K562 (cell line): ENCODE results near the gene ING1. TPM values are rescaled to one million over a fixed set of nuclear protein-coding genes. Genes with fewer than 3 reads are reported as not detected.
A peak's percentile ranks its signal among the peaks of the same experiment; 100 is the strongest.

Experiments used
- ASH1L ChIP-seq: fragments of 450-650 bp; IDR thresholded peaks from 2 replicates; pipeline ENCODE4 v1.6.1; 2018; ENCODE audit warnings: borderline replicate concordance, mild to moderate bottlenecking, low read depth; ENCODE audit not compliant: partially characterized antibody
- HNRNPK ChIP-seq: fragments of 200-400 bp; formaldehyde crosslinking; IDR thresholded peaks from one replicate; pipeline ENCODE4 v1.6.1; 2018; ENCODE audit warnings: mild to moderate bottlenecking, low read depth, low read length; ENCODE audit not compliant: poor library complexity, severe bottlenecking
- ZNF12 ChIP-seq: sonication (generic); formaldehyde crosslinking; IDR thresholded peaks from 2 replicates; pipeline ENCODE4 v1.4.0; 2020; ENCODE audit warnings: mild to moderate bottlenecking, missing genetic modification reagents
- polyA plus RNA-seq, 8 experiments: library from polyadenylated mRNA; depleted of rRNA in 4 of 8; stranded (reverse) in 5 of 8; unstranded in 3 of 8; fragments of >200 nt; fragmentation: Nextera tagmentation in 2 of 8; fragmentation: Illumina TruSeq in 1 of 8; extraction: Ambion mirVana in 2 of 8; extraction: Trizol in 1 of 8; gene quantifications; 2 replicates each; pipeline versions ENCODE4 v1.2.1 to v1.2.3, GENCODE V29; 2011 to 2014; ENCODE audit warnings: inconsistent platforms in 1 of 8, missing spikeins in 1 of 8
- total RNA-seq, 7 experiments: library from RNA; depleted of rRNA in 6 of 7; stranded (reverse); fragments of >200 nt in 6 of 7; fragmentation: Illumina TruSeq in 2 of 7; extraction: Trizol in 2 of 7; gene quantifications; 2 replicates each; pipeline versions ENCODE4 v1.2.1 to v1.2.3, GENCODE V29; 2011 to 2021; ENCODE audit warnings: low replicate concordance in 1 of 7
- TF ChIP-seq, protein P1 (sequence below): fragments of 450-650 bp; IDR thresholded peaks from 2 replicates; pipeline ENCODE4 v1.6.1; 2016; ENCODE audit warnings: low read depth
- TF ChIP-seq, protein P2 (sequence below): sonication (generic); formaldehyde crosslinking; IDR thresholded peaks from 2 replicates; pipeline ENCODE4 v1.8.1; 2023; ENCODE audit warnings: missing genetic modification reagents, mild to moderate bottlenecking, borderline replicate concordance
- TF ChIP-seq, protein P3 (sequence below), 2 experiments: fragments of 150-350 bp in 1 of 2; IDR thresholded peaks; 2 replicates each; pipeline ENCODE4 v1.6.1; 2012 to 2016; ENCODE audit warnings: low read depth in 2 of 2, low read length in 2 of 2, mild to moderate bottlenecking in 1 of 2, moderate library complexity in 1 of 2
- TF ChIP-seq, protein P4 (sequence below): fragments of 250-450 bp; sonication (Bioruptor Pico); IDR thresholded peaks from 2 replicates; pipeline ENCODE4 v1.8.0; 2022; ENCODE audit warnings: moderate library complexity, mild to moderate bottlenecking, inconsistent platforms

ING1 gene
- total and polyA plus RNA-seq, 9 of the 15 experiments (the other 6 are each of a cell fraction or from before 2014, with no cell fraction given): 1.0 to 20.1 (median 8.2) TPM

DNA sequence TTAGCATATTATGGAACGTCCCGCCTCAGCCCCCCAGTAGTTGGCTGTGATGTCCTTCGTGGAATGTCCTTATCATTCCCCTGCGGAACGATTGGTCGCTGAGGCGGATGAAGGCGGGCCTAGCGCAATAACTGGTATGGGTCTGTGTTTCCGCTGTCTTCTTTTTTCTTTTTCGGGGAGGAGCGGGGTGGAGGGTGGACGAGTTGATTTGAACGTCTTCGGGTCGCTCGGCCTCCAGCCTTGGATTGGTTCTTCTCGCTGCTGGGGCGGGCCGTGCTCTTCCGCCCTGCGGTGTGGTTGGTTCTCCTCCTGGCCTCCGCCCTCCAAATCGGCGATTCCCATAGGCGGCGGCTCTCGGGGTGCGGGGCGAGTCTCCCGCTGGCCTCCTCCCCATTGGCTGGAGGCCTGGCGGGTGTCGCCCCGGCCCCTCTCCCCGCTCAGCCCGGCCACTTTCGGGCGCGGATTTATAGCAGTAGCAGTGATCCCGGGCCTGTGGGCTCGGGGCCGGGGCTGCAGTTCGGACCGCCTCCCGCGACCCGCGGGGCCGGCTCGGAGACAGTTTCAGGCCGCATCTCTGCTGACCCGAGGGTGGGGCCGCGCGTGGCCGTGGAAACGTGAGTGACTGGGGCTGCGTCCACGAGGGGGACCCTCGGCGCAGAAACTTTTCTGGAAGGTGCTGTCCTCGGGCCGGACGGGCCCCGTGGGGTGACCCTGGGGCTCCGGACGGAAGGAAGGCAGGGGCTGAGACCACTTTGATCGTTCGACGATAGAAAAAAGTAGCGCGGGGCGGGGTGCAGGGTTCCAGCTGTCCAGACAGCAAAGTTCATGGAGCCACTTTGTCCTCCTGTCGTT lies 2.1 kb downstream of the ING1 start (continued):
- TF ChIP-seq, protein P1, sequence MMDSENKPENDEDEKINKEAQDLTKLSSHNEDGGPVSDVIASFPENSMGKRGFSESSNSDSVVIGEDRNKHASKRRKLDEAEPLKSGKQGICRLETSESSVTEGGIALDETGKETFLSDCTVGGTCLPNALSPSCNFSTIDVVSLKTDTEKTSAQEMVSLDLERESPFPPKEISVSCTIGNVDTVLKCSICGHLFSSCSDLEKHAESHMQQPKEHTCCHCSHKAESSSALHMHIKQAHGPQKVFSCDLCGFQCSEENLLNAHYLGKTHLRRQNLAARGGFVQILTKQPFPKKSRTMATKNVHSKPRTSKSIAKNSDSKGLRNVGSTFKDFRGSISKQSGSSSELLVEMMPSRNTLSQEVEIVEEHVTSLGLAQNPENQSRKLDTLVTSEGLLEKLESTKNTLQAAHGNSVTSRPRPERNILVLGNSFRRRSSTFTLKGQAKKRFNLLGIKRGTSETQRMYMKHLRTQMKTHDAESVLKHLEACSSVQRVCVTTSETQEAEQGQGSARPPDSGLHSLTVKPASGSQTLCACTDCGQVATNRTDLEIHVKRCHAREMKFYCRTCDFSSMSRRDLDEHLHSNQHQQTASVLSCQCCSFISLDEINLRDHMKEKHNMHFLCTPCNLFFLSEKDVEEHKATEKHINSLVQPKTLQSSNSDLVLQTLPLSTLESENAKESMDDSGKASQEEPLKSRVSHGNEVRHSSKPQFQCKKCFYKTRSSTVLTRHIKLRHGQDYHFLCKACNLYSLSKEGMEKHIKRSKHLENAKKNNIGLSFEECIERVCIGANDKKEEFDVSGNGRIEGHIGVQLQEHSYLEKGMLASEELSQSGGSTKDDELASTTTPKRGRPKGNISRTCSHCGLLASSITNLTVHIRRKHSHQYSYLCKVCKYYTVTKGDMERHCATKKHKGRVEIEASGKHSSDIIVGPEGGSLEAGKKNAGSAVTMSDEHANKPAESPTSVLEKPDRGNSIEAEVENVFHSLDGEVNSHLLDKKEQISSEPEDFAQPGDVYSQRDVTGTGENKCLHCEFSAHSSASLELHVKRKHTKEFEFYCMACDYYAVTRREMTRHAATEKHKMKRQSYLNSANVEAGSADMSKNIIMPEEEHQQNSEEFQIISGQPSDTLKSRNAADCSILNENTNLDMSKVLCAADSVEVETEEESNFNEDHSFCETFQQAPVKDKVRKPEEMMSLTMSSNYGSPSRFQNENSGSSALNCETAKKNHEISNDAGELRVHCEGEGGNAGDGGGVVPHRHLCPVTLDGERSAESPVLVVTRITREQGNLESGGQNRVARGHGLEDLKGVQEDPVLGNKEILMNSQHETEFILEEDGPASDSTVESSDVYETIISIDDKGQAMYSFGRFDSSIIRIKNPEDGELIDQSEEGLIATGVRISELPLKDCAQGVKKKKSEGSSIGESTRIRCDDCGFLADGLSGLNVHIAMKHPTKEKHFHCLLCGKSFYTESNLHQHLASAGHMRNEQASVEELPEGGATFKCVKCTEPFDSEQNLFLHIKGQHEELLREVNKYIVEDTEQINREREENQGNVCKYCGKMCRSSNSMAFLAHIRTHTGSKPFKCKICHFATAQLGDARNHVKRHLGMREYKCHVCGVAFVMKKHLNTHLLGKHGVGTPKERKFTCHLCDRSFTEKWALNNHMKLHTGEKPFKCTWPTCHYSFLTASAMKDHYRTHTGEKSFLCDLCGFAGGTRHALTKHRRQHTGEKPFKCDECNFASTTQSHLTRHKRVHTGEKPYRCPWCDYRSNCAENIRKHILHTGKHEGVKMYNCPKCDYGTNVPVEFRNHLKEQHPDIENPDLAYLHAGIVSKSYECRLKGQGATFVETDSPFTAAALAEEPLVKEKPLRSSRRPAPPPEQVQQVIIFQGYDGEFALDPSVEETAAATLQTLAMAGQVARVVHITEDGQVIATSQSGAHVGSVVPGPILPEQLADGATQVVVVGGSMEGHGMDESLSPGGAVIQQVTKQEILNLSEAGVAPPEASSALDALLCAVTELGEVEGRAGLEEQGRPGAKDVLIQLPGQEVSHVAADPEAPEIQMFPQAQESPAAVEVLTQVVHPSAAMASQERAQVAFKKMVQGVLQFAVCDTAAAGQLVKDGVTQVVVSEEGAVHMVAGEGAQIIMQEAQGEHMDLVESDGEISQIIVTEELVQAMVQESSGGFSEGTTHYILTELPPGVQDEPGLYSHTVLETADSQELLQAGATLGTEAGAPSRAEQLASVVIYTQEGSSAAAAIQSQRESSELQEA: no peak
- TF ChIP-seq, protein P2, sequence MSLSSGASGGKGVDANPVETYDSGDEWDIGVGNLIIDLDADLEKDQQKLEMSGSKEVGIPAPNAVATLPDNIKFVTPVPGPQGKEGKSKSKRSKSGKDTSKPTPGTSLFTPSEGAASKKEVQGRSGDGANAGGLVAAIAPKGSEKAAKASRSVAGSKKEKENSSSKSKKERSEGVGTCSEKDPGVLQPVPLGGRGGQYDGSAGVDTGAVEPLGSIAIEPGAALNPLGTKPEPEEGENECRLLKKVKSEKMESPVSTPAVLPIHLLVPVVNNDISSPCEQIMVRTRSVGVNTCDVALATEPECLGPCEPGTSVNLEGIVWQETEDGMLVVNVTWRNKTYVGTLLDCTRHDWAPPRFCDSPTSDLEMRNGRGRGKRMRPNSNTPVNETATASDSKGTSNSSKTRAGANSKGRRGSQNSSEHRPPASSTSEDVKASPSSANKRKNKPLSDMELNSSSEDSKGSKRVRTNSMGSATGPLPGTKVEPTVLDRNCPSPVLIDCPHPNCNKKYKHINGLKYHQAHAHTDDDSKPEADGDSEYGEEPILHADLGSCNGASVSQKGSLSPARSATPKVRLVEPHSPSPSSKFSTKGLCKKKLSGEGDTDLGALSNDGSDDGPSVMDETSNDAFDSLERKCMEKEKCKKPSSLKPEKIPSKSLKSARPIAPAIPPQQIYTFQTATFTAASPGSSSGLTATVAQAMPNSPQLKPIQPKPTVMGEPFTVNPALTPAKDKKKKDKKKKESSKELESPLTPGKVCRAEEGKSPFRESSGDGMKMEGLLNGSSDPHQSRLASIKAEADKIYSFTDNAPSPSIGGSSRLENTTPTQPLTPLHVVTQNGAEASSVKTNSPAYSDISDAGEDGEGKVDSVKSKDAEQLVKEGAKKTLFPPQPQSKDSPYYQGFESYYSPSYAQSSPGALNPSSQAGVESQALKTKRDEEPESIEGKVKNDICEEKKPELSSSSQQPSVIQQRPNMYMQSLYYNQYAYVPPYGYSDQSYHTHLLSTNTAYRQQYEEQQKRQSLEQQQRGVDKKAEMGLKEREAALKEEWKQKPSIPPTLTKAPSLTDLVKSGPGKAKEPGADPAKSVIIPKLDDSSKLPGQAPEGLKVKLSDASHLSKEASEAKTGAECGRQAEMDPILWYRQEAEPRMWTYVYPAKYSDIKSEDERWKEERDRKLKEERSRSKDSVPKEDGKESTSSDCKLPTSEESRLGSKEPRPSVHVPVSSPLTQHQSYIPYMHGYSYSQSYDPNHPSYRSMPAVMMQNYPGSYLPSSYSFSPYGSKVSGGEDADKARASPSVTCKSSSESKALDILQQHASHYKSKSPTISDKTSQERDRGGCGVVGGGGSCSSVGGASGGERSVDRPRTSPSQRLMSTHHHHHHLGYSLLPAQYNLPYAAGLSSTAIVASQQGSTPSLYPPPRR (CRISPR knock-in tag): no peak
- no peak for TF ChIP-seq ZNF12 (CRISPR knock-in tag)
- TF ChIP-seq HNRNPK: no peak
- peak; percentile 88 for TF ChIP-seq ASH1L
- TF ChIP-seq, protein P3, sequence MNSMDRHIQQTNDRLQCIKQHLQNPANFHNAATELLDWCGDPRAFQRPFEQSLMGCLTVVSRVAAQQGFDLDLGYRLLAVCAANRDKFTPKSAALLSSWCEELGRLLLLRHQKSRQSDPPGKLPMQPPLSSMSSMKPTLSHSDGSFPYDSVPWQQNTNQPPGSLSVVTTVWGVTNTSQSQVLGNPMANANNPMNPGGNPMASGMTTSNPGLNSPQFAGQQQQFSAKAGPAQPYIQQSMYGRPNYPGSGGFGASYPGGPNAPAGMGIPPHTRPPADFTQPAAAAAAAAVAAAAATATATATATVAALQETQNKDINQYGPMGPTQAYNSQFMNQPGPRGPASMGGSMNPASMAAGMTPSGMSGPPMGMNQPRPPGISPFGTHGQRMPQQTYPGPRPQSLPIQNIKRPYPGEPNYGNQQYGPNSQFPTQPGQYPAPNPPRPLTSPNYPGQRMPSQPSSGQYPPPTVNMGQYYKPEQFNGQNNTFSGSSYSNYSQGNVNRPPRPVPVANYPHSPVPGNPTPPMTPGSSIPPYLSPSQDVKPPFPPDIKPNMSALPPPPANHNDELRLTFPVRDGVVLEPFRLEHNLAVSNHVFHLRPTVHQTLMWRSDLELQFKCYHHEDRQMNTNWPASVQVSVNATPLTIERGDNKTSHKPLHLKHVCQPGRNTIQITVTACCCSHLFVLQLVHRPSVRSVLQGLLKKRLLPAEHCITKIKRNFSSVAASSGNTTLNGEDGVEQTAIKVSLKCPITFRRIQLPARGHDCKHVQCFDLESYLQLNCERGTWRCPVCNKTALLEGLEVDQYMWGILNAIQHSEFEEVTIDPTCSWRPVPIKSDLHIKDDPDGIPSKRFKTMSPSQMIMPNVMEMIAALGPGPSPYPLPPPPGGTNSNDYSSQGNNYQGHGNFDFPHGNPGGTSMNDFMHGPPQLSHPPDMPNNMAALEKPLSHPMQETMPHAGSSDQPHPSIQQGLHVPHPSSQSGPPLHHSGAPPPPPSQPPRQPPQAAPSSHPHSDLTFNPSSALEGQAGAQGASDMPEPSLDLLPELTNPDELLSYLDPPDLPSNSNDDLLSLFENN (IDR thresholded peaks at IDR 0.05; ENCODE audit: low read depth in 2 of 2, low read length in 2 of 2): 0 out of 4 replicates have a peak, but pooled peaks of 1 of the 2 experiments have one; percentile 23
- TF ChIP-seq, protein P4, sequence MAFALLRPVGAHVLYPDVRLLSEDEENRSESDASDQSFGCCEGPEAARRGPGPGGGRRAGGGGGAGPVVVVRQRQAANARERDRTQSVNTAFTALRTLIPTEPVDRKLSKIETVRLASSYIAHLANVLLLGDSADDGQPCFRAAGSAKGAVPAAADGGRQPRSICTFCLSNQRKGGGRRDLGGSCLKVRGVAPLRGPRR (CRISPR knock-in tag): no peak
